Breast epithelium (tissue), 3 donors: ENCODE measurements around the gene SNRPA1.

Experiments used
- CTCF ChIP-seq, 3 donors: fragments of 450-650 bp; IDR thresholded peaks; one replicate each; pipeline ENCODE4 v1.5.1; 2016 to 2017; ENCODE audit warnings: antibody characterized with exemption in 3 of 3, mild to moderate bottlenecking in 3 of 3, moderate library complexity in 3 of 3
- POLR2A ChIP-seq: fragments of 450-650 bp; IDR thresholded peaks from one replicate; pipeline ENCODE4 v1.6.1; 2016; ENCODE audit warnings: antibody characterized with exemption, mild to moderate bottlenecking, moderate library complexity

GRCh38 chr15:101283931-101284330 is 11.1 kb downstream of the SNRPA1 start:
- TF ChIP-seq CTCF (IDR thresholded peaks at IDR 0.05) (no peak), POLR2A (no peak)
